Lower lobe of right lung (tissue), 2 donors: ENCODE data around the gene ATOX1. TPM values are rescaled to one million over a fixed set of nuclear protein-coding genes. Genes with fewer than 3 reads are reported as not detected.

Source experiments
- ATAC-seq, 2 donors: fragments of 200-7000 bp; cut with Tn5 transposase; one replicate each; pipeline ENCODE4 v1.9.1; 2020 to 2022; ENCODE audit warnings: mild to moderate bottlenecking in 2 of 2, moderate library complexity in 2 of 2
- DNase-seq: peaks from one replicate; pipeline ENCODE4 v3.0.0-alpha.2; 2020
- H3K27ac ChIP-seq: fragments of 200-600 bp; one replicate; pipeline ENCODE4 v1.8.0; 2022
- H3K27me3 ChIP-seq: fragments of 200-600 bp; one replicate; pipeline ENCODE4 v1.8.0; 2022; ENCODE audit warnings: low read depth
- H3K36me3 ChIP-seq: fragments of 200-600 bp; one replicate; pipeline ENCODE4 v1.8.0; 2022; ENCODE audit warnings: mild to moderate bottlenecking
- H3K4me1 ChIP-seq: fragments of 200-600 bp; one replicate; pipeline ENCODE4 v1.8.0; 2022
- H3K4me3 ChIP-seq: fragments of 200-600 bp; one replicate; pipeline ENCODE4 v1.8.0; 2022; ENCODE audit warnings: mild to moderate bottlenecking
- H3K9me3 ChIP-seq: fragments of 200-600 bp; one replicate; pipeline ENCODE4 v1.8.0; 2022
- intact Hi-C: fragments of 100-400 bp; cut with DNase I; formaldehyde crosslinking; loops from one replicate; pipeline ENCODE4 v1.11.0; 2022
- total RNA-seq: library from RNA; stranded (reverse); fragmentation: NEBNext Ultra II Directional; extraction: Animal tissue kit (Norgen Biotek cat#: 25700); gene quantifications from one replicate; pipeline ENCODE4 v1.2.1, GENCODE V29; 2021
- TF ChIP-seq, protein P1 (sequence below): fragments of 200-600 bp; IDR thresholded peaks from one replicate; pipeline ENCODE4 v1.8.0; 2022; ENCODE audit warnings: antibody characterized with exemption, mild to moderate bottlenecking
- donor health status: DM: no; HTN: yes; CAD: no; lungs with severe emphysema.

The ATOX1 gene
- total RNA-seq, 1 donor from 2014 or later = 68.2 TPM

DNA sequence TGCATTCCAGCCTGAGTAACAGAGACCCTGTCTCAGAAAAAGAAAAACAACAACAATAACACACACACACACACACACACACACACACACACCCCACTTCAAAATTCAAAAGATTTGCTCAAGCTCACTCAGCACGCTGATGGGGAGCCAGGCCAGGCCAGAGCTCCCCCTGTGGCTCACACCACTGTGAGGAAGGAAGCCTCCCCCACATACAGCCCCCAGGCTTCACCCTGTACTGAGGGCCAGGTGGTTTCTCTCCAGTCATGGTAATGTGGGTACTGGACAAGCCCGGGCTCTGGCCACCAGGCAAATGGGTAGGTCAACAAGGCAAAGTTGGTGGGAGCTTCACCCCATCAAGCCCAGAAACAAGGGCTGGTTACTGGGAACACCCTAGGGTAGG is 19.0 kb downstream of the ATOX1 start:
- peaks cover 14% of the 10 kb centered on the region for H3K4me1 ChIP-seq
- peak overlapping the region; percentile 67 for H3K27ac ChIP-seq
- no peaks in the 10 kb centered on the region for H3K27me3 ChIP-seq
- TF ChIP-seq, protein P1, sequence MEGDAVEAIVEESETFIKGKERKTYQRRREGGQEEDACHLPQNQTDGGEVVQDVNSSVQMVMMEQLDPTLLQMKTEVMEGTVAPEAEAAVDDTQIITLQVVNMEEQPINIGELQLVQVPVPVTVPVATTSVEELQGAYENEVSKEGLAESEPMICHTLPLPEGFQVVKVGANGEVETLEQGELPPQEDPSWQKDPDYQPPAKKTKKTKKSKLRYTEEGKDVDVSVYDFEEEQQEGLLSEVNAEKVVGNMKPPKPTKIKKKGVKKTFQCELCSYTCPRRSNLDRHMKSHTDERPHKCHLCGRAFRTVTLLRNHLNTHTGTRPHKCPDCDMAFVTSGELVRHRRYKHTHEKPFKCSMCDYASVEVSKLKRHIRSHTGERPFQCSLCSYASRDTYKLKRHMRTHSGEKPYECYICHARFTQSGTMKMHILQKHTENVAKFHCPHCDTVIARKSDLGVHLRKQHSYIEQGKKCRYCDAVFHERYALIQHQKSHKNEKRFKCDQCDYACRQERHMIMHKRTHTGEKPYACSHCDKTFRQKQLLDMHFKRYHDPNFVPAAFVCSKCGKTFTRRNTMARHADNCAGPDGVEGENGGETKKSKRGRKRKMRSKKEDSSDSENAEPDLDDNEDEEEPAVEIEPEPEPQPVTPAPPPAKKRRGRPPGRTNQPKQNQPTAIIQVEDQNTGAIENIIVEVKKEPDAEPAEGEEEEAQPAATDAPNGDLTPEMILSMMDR = no peak
- ATAC-seq (no peak), DNase-seq (no peak)
- H3K36me3 ChIP-seq = peaks cover 30% of the 10 kb centered on the region
- no peak overlapping the region for H3K4me3 ChIP-seq
- intact Hi-C loops = no loop called here
- H3K9me3 ChIP-seq = no peaks in the 10 kb centered on the region

DNA sequence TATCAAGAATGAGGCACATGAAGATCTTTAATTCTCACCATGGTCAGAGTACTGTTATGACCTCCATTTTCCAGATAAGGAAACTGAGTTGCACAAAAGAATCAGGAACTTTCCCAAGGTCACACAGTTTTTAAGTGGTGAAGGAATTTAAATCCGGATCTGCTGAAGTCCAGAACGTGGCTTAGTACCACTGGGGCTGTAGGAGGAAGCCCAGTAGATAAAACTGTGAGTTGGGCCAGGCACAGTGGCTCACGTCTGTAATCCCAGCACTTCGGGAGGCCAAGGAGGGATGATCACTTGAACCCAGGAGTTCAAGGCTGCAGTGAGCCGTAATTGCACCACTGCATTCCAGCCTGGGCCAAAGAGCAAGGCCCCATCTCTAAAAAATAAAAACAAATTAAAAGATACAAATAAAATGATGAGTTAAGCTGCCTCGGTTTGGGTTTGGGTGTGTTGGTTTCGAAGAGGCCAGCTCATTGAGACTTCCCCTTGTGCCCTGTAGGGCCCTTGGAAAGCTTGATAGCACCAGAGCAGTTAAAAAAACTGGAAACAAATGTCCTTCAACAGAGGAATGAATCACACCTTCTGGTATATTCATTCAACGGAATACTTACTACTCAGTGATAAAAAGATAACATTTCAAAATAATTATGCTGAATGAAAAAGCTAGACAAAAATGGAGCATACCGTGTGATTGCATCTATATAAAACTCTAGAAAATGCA is 20.1 kb downstream of the ATOX1 start:
- H3K27ac ChIP-seq = no peak overlapping the region
- DNase-seq (no peak), ATAC-seq (no peak)
- peaks cover 14% of the 10 kb centered on the region for H3K4me1 ChIP-seq
- no peaks in the 10 kb centered on the region for H3K9me3 ChIP-seq
- intact Hi-C loops = no loop called here
- TF ChIP-seq, protein P1 = no peak
- no peak overlapping the region for H3K4me3 ChIP-seq
- peaks cover 19% of the 10 kb centered on the region for H3K36me3 ChIP-seq
- no peaks in the 10 kb centered on the region for H3K27me3 ChIP-seq

DNA sequence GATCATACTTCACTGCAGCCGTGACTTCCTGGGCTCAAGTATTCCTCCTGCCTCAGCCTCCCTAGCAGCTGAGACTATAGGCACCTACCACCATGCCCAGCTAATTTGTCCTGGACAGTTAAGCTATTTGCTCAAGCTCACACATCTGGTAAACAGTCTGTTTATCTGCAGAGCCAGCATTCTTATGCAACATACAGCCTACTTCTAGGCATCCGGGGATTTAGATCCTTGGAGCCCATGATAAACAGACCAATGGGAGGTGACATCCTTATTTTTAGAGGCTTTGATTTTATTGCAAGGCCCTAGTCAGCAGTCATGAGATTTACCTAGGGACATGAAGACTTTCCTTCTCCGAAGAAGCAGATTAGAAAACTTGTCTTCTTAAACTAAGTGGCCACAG is 21.0 kb downstream of the ATOX1 start:
- ATAC-seq = no peak
- Histone ChIP-seq H3K36me3 (peaks cover 10% of the 10 kb centered on the region), H3K9me3 (no peaks in the 10 kb centered on the region), H3K27me3 (no peaks in the 10 kb centered on the region), H3K4me3 (no peak overlapping the region), H3K27ac (no peak overlapping the region), H3K4me1 (peaks cover 14% of the 10 kb centered on the region)
- TF ChIP-seq, protein P1 = no peak
- intact Hi-C loops = no loop called here
- DNase-seq = no peak

DNA sequence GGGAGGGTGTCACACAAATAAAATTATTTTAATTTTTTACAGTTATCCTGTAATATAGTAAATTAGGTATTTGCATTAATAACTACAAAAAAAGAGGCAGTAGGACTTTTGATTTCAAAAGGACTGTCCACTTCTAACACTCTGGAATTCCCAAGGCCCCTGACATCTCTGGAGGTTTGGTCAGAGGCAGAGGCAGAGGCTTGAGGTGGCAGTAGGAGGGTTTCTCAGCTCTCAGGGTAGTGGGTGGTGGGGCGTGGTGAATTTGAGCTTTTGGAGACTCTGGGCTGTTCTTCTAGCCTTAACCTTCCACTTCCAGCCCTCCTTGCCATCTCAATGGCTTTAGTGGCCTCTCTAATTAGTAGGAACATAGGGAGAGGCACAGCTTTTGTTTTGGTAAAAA is 22.8 kb downstream of the ATOX1 start:
- no peak overlapping the region for H3K4me3 ChIP-seq
- peaks cover 10% of the 10 kb centered on the region for H3K4me1 ChIP-seq
- intact Hi-C loops = no loop called here

DNA sequence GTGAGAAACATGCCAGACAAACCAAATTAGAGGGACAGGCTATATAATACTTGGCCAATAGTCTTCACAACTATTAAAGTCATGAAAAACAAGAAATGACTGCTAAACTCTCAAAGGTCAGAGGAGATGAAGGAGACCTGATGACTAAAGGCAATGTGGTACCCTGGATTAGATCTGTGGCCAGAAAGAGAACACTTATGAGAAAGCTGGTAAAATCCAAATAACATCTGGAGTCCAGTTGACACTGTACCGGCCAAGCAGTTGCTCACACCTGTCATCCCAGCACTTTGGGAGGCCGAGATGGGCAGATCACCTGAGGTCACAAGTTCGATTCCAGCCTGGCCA is 24.4 kb downstream of the ATOX1 start:
- no peak overlapping the region for H3K27ac ChIP-seq
- ATAC-seq = no peak
- no peaks in the 10 kb centered on the region for H3K4me1 ChIP-seq
- peaks cover 5% of the 10 kb centered on the region for H3K36me3 ChIP-seq
- TF ChIP-seq, protein P1 = no peak
- intact Hi-C loops = no loop called here
- no peak for DNase-seq
- no peak overlapping the region for H3K4me3 ChIP-seq
- no peaks in the 10 kb centered on the region for H3K27me3 ChIP-seq
- peaks cover 7% of the 10 kb centered on the region for H3K9me3 ChIP-seq

More for the DNA sequence above, 22.8 kb downstream of the ATOX1 start:
- Histone ChIP-seq H3K9me3 (no peaks in the 10 kb centered on the region), H3K27me3 (no peaks in the 10 kb centered on the region), H3K27ac (no peak overlapping the region), H3K36me3 (peaks cover 5% of the 10 kb centered on the region)
- TF ChIP-seq, protein P1 = no peak
- DNase-seq (no peak), ATAC-seq (no peak)
